GM12875 (cell line): ENCODE measurements around the gene LEMD3.

Experiments
- H3K4me3 ChIP-seq: one replicate; pipeline ENCODE4 v1.5.1; 2011; ENCODE audit warnings: low read depth, low read length, control low read depth
- CTCF ChIP-seq: IDR thresholded peaks from 2 replicates; pipeline ENCODE4 v1.5.1; 2011; ENCODE audit warnings: low read depth, mild to moderate bottlenecking, control low read depth, inconsistent platforms, low read length, moderate library complexity, borderline replicate concordance; ENCODE audit not compliant: insufficient read depth

The LEMD3 gene

DNA sequence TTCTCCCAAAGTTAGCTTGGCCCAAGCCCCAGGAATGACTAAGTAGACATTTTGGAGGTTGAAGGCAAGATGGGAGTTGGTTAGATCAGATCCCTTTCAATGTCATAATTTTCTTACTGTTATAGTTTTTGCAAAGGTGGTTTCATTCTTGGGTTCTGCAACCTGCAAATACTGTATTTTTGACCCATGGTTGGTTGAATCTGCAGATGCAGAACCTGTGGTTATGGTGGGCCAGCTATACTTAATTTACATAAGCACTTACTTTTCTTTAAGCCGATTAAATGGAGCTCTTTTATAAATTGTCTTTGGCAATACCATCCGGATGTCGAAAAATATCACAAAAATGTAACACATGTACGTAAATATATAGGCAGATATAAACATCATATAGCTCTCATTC is 25.6 kb downstream of the LEMD3 start:
- no peak overlapping the region for H3K4me3 ChIP-seq
- TF ChIP-seq CTCF = no peak

- TF ChIP-seq CTCF = no peak
- H3K4me3 ChIP-seq = no peak overlapping the region
These were observed 26.1 kb downstream of the LEMD3 start for GRCh38 chr12:65195387-65196055.

GRCh38 chr12:65196762-65197567 is 27.6 kb downstream of the LEMD3 start:
- no peak overlapping the region for H3K4me3 ChIP-seq
- TF ChIP-seq CTCF = no peak

- TF ChIP-seq CTCF = no peak
- H3K4me3 ChIP-seq = no peak overlapping the region
These were observed 30.2 kb downstream of the LEMD3 start for GRCh38 chr12:65199604-65200003.

DNA sequence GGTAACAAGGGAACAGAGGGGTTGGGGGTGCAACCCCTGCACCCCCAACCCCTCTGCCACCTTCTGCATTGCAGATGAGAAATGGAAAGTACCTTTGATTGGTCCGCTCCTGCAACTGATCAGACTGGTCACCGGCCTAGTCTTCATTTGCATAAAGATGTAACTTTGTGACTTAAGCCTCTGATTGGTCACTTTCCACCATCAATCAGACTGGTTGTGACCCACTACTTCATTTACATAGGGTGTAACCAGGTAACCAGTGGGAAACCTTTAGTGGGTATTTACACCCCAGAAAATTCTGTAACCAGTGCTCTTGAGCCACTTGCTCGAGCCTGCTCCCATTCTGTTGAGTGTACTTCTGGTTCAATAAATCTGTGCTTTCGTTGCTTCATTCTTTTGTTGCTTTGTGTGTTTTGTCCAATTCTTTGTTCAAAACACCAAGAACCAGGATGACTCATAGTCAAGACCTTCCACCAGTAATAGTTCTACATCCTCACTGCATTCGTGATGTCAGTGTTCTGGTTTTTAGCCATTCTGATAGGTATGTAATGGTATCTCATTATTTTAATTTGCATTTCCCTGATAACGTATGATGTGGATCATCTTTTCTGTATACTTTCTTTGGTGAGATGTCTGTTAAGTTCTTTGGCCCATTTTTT is 30.8 kb downstream of the LEMD3 start:
- no peak overlapping the region for H3K4me3 ChIP-seq
- no peak for TF ChIP-seq CTCF

- no peak for TF ChIP-seq CTCF
- H3K4me3 ChIP-seq = no peak overlapping the region
These were observed 34.0 kb downstream of the LEMD3 start for GRCh38 chr12:65203376-65203775.
